K562 (cell line): Measurements from ENCODE around the gene CYS1. TPM values are rescaled to one million over a fixed set of nuclear protein-coding genes. Genes with fewer than 3 reads are reported as not detected.

Experiments
- CXXC5 ChIP-seq: fragments of 250-450 bp; sonication (Bioruptor Pico); IDR thresholded peaks from 2 replicates; pipeline ENCODE4 v1.8.0; 2022; ENCODE audit warnings: inconsistent platforms, mild to moderate bottlenecking, moderate library complexity
- ERF ChIP-seq: fragments of 450-650 bp; formaldehyde crosslinking; IDR thresholded peaks from 2 replicates; pipeline ENCODE4 v1.4.0; 2020; ENCODE audit warnings: mild to moderate bottlenecking, mixed read lengths
- HNRNPH1 ChIP-seq: fragments of 200-400 bp; formaldehyde crosslinking; optimal IDR thresholded peaks from 2 replicates; pipeline ENCODE3; 2017; ENCODE audit warnings: low read depth, mild to moderate bottlenecking, low read length, moderate library complexity
- JUNB ChIP-seq: fragments of 450-650 bp; formaldehyde crosslinking; conservative IDR thresholded peaks from 2 replicates; pipeline ENCODE4 v1.4.0; 2020; ENCODE audit warnings: mild to moderate bottlenecking
- POLR2AphosphoS2 ChIP-seq: IDR thresholded peaks from 2 replicates; pipeline ENCODE4 v1.6.1; 2012; ENCODE audit warnings: low read length, improper control_type of control experiment
- RBBP5 ChIP-seq: fragments of 200-600 bp; sonication (generic); IDR thresholded peaks from 2 replicates; pipeline ENCODE4 v1.6.1; 2012; ENCODE audit warnings: borderline replicate concordance, mild to moderate bottlenecking, low read length, control low read depth, inconsistent platforms; ENCODE audit not compliant: insufficient read depth, poor library complexity, severe bottlenecking
- SMAD4 ChIP-seq: fragments of 250-450 bp; sonication (Bioruptor Pico); conservative IDR thresholded peaks from 2 replicates; pipeline ENCODE4 v1.8.0; 2021; ENCODE audit warnings: inconsistent platforms, mild to moderate bottlenecking, moderate library complexity
- ZNF57 ChIP-seq: fragments of 450-650 bp; formaldehyde crosslinking; IDR thresholded peaks from 2 replicates; pipeline ENCODE4 v1.4.0; 2020; ENCODE audit warnings: mild to moderate bottlenecking, moderate library complexity
- polyA plus RNA-seq, 8 experiments: library from polyadenylated mRNA; depleted of rRNA in 4 of 8; stranded (reverse) in 5 of 8; unstranded in 3 of 8; fragments of >200 nt; fragmentation: Nextera tagmentation in 2 of 8; fragmentation: Illumina TruSeq in 1 of 8; extraction: Ambion mirVana in 2 of 8; extraction: Trizol in 1 of 8; gene quantifications; 2 replicates each; pipeline versions ENCODE4 v1.2.1 to v1.2.3, GENCODE V29; 2011 to 2014; ENCODE audit warnings: inconsistent platforms in 1 of 8, missing spikeins in 1 of 8
- total RNA-seq, 7 experiments: library from RNA; depleted of rRNA in 6 of 7; stranded (reverse); fragments of >200 nt in 6 of 7; fragmentation: Illumina TruSeq in 2 of 7; extraction: Trizol in 2 of 7; gene quantifications; 2 replicates each; pipeline versions ENCODE4 v1.2.1 to v1.2.3, GENCODE V29; 2011 to 2021; ENCODE audit warnings: low replicate concordance in 1 of 7
- TF ChIP-seq, protein P1 (sequence below): fragments of 450-650 bp; IDR thresholded peaks from 2 replicates; pipeline ENCODE4 v1.6.1; 2016; ENCODE audit warnings: mild to moderate bottlenecking, moderate library complexity
- TF ChIP-seq, protein P2 (sequence below): sonication (generic); formaldehyde crosslinking; IDR thresholded peaks from 2 replicates; pipeline ENCODE4 v1.8.0; 2022; ENCODE audit warnings: mild to moderate bottlenecking, missing genetic modification reagents
- TF ChIP-seq, protein P3 (sequence below): fragments of 250-450 bp; sonication (Bioruptor Pico); IDR thresholded peaks from 2 replicates; pipeline ENCODE4 v1.4.0; 2020; ENCODE audit warnings: borderline replicate concordance

Gene CYS1
- total and polyA plus RNA-seq, 9 of the 15 experiments (the other 6 are each of a cell fraction or from before 2014, with no cell fraction given), result 0.11 to 0.13 TPM; not detected in 7

DNA sequence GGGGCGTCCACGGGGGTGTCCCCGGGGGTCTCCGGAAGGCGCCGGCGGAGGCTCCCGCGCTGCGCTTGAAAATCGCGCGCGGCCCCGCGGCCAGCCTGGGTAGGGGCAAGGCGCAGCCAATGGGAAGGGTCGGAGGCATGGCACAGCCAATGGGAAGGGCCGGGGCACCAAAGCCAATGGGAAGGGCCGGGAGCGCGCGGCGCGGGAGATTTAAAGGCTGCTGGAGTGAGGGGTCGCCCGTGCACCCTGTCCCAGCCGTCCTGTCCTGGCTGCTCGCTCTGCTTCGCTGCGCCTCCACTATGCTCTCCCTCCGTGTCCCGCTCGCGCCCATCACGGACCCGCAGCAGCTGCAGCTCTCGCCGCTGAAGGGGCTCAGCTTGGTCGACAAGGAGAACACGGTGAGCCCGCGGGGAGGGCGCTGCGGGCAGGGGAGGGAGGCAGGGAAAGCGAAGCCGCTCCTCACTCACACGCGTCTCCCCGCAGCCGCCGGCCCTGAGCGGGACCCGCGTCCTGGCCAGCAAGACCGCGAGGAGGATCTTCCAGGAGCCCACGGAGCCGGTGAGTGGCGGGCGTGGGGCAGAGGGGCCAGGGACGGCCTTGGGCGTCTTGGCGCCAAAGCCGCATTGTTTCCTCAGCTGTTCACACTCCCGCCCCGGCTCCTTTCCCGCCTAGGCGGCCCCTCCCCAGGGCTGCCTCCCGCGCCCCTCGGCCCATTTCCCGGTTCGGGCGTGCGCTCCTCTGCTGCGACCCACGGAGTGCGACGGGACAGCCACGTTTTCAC, 42.5 kb upstream of the CYS1 start, which contains the start of gene RRM2 (continued):
- TF ChIP-seq, protein P1, sequence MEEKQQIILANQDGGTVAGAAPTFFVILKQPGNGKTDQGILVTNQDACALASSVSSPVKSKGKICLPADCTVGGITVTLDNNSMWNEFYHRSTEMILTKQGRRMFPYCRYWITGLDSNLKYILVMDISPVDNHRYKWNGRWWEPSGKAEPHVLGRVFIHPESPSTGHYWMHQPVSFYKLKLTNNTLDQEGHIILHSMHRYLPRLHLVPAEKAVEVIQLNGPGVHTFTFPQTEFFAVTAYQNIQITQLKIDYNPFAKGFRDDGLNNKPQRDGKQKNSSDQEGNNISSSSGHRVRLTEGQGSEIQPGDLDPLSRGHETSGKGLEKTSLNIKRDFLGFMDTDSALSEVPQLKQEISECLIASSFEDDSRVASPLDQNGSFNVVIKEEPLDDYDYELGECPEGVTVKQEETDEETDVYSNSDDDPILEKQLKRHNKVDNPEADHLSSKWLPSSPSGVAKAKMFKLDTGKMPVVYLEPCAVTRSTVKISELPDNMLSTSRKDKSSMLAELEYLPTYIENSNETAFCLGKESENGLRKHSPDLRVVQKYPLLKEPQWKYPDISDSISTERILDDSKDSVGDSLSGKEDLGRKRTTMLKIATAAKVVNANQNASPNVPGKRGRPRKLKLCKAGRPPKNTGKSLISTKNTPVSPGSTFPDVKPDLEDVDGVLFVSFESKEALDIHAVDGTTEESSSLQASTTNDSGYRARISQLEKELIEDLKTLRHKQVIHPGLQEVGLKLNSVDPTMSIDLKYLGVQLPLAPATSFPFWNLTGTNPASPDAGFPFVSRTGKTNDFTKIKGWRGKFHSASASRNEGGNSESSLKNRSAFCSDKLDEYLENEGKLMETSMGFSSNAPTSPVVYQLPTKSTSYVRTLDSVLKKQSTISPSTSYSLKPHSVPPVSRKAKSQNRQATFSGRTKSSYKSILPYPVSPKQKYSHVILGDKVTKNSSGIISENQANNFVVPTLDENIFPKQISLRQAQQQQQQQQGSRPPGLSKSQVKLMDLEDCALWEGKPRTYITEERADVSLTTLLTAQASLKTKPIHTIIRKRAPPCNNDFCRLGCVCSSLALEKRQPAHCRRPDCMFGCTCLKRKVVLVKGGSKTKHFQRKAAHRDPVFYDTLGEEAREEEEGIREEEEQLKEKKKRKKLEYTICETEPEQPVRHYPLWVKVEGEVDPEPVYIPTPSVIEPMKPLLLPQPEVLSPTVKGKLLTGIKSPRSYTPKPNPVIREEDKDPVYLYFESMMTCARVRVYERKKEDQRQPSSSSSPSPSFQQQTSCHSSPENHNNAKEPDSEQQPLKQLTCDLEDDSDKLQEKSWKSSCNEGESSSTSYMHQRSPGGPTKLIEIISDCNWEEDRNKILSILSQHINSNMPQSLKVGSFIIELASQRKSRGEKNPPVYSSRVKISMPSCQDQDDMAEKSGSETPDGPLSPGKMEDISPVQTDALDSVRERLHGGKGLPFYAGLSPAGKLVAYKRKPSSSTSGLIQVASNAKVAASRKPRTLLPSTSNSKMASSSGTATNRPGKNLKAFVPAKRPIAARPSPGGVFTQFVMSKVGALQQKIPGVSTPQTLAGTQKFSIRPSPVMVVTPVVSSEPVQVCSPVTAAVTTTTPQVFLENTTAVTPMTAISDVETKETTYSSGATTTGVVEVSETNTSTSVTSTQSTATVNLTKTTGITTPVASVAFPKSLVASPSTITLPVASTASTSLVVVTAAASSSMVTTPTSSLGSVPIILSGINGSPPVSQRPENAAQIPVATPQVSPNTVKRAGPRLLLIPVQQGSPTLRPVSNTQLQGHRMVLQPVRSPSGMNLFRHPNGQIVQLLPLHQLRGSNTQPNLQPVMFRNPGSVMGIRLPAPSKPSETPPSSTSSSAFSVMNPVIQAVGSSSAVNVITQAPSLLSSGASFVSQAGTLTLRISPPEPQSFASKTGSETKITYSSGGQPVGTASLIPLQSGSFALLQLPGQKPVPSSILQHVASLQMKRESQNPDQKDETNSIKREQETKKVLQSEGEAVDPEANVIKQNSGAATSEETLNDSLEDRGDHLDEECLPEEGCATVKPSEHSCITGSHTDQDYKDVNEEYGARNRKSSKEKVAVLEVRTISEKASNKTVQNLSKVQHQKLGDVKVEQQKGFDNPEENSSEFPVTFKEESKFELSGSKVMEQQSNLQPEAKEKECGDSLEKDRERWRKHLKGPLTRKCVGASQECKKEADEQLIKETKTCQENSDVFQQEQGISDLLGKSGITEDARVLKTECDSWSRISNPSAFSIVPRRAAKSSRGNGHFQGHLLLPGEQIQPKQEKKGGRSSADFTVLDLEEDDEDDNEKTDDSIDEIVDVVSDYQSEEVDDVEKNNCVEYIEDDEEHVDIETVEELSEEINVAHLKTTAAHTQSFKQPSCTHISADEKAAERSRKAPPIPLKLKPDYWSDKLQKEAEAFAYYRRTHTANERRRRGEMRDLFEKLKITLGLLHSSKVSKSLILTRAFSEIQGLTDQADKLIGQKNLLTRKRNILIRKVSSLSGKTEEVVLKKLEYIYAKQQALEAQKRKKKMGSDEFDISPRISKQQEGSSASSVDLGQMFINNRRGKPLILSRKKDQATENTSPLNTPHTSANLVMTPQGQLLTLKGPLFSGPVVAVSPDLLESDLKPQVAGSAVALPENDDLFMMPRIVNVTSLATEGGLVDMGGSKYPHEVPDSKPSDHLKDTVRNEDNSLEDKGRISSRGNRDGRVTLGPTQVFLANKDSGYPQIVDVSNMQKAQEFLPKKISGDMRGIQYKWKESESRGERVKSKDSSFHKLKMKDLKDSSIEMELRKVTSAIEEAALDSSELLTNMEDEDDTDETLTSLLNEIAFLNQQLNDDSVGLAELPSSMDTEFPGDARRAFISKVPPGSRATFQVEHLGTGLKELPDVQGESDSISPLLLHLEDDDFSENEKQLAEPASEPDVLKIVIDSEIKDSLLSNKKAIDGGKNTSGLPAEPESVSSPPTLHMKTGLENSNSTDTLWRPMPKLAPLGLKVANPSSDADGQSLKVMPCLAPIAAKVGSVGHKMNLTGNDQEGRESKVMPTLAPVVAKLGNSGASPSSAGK, result peak; percentile 74
- TF ChIP-seq RBBP5 (no peak), ZNF57 (CRISPR knock-in tag) (no peak), POLR2AphosphoS2 (no peak; the same call in 1 of the 2 replicates), HNRNPH1 (no peak), CXXC5 (CRISPR knock-in tag) (peak; percentile 43; the same call in 1 of the 2 replicates), JUNB (no peak), ERF (CRISPR knock-in tag) (no peak), SMAD4 (CRISPR knock-in tag) (no peak)
- TF ChIP-seq, protein P2, sequence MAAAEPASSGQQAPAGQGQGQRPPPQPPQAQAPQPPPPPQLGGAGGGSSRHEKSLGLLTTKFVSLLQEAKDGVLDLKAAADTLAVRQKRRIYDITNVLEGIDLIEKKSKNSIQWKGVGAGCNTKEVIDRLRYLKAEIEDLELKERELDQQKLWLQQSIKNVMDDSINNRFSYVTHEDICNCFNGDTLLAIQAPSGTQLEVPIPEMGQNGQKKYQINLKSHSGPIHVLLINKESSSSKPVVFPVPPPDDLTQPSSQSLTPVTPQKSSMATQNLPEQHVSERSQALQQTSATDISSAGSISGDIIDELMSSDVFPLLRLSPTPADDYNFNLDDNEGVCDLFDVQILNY, result peak; percentile 97
- TF ChIP-seq, protein P3, sequence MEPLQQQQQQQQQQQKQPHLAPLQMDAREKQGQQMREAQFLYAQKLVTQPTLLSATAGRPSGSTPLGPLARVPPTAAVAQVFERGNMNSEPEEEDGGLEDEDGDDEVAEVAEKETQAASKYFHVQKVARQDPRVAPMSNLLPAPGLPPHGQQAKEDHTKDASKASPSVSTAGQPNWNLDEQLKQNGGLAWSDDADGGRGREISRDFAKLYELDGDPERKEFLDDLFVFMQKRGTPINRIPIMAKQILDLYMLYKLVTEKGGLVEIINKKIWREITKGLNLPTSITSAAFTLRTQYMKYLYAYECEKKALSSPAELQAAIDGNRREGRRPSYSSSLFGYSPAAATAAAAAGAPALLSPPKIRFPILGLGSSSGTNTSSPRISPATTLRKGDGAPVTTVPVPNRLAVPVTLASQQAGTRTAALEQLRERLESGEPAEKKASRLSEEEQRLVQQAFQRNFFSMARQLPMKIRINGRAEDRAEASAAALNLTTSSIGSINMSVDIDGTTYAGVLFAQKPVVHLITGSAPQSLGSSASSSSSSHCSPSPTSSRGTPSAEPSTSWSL (CRISPR knock-in tag), result no peak
